HG03196 (cell line): ENCODE measurements around the gene DENND4A.
"Not testable (repeated sequence)": the region's sequence is repeated elsewhere in the genome, so short reads cannot be mapped to it uniquely, and the experiment has no call there.

Experiments used
- ATAC-seq: cut with Tn5 transposase; IDR thresholded peaks from one replicate; pipeline ENCODE4 v1.9.1; 2021; ENCODE audit not compliant: unreplicated experiment

The DENND4A gene

GRCh38 chr15:65819563-65819960 is 27.5 kb upstream of the DENND4A start:
- ATAC-seq, result no peak

DNA sequence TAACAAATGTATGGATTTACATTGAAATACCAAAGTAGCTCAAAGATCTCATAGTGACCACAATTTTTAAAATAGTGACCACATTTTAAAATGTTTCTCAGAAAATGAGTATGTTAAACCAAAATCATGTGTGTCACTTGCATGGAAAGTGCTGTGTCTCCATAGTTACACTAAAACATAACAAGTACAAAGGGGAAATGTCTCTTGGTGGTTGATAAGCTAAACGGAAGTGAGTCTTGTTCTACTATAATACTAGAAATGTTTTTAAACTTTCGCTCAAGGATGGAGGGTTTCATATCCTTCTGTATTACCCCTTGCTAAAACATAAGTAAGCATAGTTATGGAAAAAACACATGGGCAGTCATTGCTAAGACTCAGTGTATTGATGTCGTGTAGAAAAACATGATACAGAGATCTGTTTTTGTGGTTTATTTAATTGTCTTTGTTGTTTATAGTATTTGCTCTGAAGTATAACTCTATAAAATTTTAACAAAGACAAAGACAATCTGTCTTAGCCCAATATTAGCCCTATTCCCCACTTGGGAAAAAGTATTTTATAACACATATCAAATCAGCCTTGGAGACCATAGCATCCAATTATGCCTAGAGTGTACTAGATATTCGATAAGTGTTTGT is 27.0 kb upstream of the DENND4A start:
- ATAC-seq, result peak; percentile 68

DNA sequence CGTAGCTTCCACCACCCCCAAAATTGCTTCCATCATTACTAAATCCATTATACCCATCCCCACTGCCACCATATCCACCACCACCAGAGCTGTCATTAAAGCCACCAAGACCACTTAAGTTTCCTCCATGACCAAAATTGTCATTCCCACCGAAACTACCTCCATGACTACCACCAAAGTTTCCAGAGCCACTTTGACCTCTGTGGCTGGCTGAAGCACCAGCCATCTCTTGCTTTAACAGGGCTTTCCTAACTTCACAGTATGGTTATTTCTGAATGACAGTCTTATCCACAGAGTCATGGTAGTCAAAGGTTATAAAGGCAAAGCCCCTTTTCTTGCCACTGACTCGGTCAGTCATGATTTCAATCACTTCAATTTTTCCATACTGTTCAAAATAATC is 24.3 kb upstream of the DENND4A start:
- ATAC-seq, result no peak

DNA sequence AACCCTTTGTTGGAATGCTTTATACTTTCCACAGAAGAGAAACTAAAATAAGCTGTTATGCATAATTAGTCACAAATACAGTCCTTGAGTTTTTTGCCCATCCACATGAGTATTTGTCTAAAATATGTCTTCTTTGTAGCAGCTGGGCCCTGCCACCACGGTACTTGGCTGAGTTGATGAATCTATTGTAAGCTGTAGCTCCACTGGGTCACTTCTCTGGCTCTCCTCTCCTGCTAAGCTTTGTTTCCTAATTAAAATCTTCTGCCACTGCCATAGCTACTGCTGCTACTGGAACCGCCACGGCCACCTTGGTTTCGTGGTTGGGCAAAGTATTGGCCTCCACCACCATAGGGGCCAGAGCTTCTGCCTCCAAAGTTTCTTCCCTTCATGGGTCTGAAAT is 23.9 kb upstream of the DENND4A start:
- not testable (repeated sequence) for ATAC-seq

GRCh38 chr15:65814271-65814670 is 22.2 kb upstream of the DENND4A start:
- ATAC-seq, result not testable (repeated sequence)

- ATAC-seq, result no peak
These were observed 20.8 kb upstream of the DENND4A start for GRCh38 chr15:65812916-65813315.

GRCh38 chr15:65812467-65812866 is 20.4 kb upstream of the DENND4A start:
- ATAC-seq, result no peak

DNA sequence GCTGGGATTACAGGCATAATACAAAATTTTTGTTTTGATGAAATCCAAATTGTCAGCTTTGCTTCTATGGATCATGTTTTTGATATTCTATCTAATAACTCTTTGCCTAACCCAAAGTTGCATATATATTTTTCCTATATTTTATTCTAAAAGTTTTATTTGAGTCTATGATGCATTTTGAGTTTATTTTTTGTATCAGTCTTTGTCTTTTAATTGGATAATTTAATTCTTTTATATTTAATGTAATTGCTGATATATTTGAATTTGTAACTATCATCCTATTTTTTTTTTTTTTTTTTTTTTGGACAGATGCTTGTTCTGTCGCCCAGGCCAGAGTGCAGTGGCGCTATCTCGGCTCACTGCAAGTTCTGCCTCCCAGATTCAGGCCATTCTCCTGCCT is 19.7 kb upstream of the DENND4A start:
- no peak for ATAC-seq

DNA sequence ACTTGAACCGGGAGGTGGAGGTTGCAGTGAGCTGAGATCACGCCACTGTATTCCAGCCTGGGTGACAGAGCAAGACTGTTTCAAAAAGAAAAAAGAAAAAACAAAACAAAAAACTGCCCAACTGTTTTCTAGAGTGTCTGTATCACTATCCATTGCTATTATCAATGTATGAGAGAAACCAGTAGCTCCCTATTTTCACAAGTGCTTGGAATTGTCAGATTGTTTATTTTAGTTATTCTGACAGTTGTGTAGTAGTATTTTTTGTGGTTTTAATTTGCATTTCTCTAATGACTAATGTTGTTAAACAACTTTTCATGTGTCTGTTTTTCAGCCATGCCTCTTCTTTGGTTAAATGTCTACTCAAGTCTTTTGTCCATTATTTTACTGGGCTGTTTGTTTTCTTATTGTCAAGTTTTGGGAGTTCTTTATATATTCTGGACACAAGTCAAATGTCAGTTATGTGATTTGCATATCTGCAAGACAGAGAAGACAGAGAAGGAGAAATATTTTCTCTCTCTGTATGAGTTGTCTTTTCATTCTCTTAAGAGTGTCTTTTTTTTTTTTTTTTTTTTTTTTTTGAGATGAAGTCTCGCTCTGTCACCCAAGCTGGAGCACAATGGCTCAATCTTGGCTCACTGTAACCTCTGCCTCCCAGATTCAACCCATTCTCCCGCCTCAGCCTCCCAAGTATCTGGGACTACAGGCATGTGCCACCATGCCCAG is 19.1 kb upstream of the DENND4A start:
- not testable (repeated sequence) for ATAC-seq

GRCh38 chr15:65806397-65806796 is 14.3 kb upstream of the DENND4A start:
- no peak for ATAC-seq

- ATAC-seq, result no peak
These were observed 13.1 kb upstream of the DENND4A start for GRCh38 chr15:65805019-65805745.

GRCh38 chr15:65804252-65804931 is 12.3 kb upstream of the DENND4A start:
- ATAC-seq, result no peak

DNA sequence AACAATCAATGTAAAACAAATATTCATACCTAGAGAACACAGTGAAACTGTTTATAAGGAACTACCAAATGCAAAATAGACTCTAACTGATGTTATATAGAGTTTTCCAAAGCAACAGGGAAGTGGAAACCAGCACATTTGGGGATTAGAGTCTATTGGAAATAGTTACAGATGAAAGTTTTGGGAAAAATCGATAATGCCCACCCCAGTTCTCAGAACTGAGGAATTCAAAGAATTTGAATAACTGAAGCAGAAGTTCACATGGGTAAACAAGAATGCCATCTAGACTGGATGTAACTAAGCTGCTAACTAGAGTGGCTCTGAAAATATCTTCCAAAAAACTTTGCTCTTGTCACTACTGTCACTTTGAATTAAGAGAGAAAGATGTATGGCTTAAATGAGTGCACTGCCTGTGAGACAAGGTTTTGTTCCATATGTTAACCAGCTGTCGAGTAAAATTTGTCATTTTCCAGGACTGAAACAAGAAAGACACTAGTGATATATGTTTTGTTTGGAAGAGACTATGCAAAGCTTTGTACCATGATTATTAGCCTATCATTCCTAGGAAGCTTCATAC is 9.2 kb upstream of the DENND4A start:
- no peak for ATAC-seq

- ATAC-seq, result no peak
These were observed 4.6 kb upstream of the DENND4A start for GRCh38 chr15:65796610-65797078.

GRCh38 chr15:65795663-65796216 is 3.6 kb upstream of the DENND4A start:
- ATAC-seq, result no peak

GRCh38 chr15:65793818-65794104 is 1.7 kb upstream of the DENND4A start:
- no peak for ATAC-seq

- no peak for ATAC-seq
These were observed 1.1 kb upstream of the DENND4A start for GRCh38 chr15:65792988-65793817.

GRCh38 chr15:65791335-65792137 is 557 bp downstream of the DENND4A start:
- no peak for ATAC-seq

DNA sequence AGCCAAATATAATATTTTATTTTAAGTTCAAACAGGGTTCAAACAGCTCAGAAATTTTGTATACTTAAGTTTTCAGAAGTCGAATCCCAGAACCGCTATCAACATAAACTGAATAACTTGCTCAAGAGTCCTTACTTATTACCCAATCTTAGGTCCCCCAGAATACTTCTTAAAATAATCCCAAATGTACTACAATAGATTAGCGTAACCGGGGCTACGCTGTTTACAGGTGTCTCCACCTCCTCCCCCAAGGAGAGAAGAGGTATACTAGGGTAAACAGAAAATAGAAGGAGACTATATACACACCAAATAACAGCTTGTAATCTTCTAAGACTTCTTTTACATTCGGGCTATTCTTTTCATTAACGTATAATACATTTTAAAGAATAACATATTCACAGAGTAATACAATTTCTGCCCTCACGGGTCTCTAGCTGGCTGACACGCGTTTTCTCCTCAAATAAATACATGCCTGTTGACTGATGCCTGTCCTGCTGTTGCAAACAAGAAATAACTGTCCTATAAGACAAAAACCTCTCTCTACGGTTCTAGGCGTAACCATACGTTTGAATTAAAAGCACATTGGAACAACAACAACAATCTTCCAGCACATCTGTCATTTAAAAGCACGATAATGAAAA is 1.3 kb downstream of the DENND4A start:
- ATAC-seq, result no peak
